ENCODE measurements around the gene MLIP. TPM values are rescaled to one million over a fixed set of nuclear protein-coding genes. Genes with fewer than 3 reads are reported as not detected.

The MLIP gene
- total RNA-seq, 1 donor from 2014 or later, result not detected

- Mint-ChIP-seq H3K4me1 (peaks cover 4% of the 10 kb centered on the region), H3K36me3 (no peaks in the 10 kb centered on the region), H3K27ac (no peak overlapping the region), H3K4me3 (no peak overlapping the region), H3K27me3 (ENCODE audit: insufficient read depth, low read depth) (no peaks in the 10 kb centered on the region), H3K9me3 (no peaks in the 10 kb centered on the region)
- Histone ChIP-seq H3K4me1 (no peaks in the 10 kb centered on the region), H3K27me3 (no peaks in the 10 kb centered on the region), H3K4me2 (no peak overlapping the region), H2AFZ (replicated peaks) (no peak overlapping the region), H3F3A (ENCODE audit: low read depth) (no peaks in the 10 kb centered on the region), H3K27ac (no peak overlapping the region), H4K20me1 (ENCODE audit: low read depth) (no peaks in the 10 kb centered on the region), H3K9ac (no peak overlapping the region), H3K36me3 (no peaks in the 10 kb centered on the region), H3K4me3 (no peak overlapping the region), H3K79me2 (ENCODE audit: low read depth) (no peaks in the 10 kb centered on the region), H3K9me3 (ENCODE audit: low read depth) (no peaks in the 10 kb centered on the region)
- TF ChIP-seq EZH2phosphoT487 (IDR thresholded peaks at IDR 0.05) (no peak), CTCF (IDR thresholded peaks at IDR 0.05) (no peak), EZH2 (IDR thresholded peaks at IDR 0.05) (no peak)
- DNase-seq (ENCODE audit: low spot score), result no peak
Measured at GRCh38 chr6:54252916-54253315, 141.7 kb downstream of the MLIP start.

- H3K27me3 Mint-ChIP-seq (ENCODE audit: insufficient read depth, low read depth), result no peaks in the 10 kb centered on the region
- Histone ChIP-seq H3K4me3 (no peak overlapping the region), H3K79me2 (ENCODE audit: low read depth) (no peaks in the 10 kb centered on the region), H3K36me3 (no peaks in the 10 kb centered on the region), H3F3A (ENCODE audit: low read depth) (no peaks in the 10 kb centered on the region), H3K27me3 (no peaks in the 10 kb centered on the region), H3K9ac (no peak overlapping the region), H3K4me1 (no peaks in the 10 kb centered on the region), H2AFZ (replicated peaks) (no peak overlapping the region), H3K4me2 (no peak overlapping the region), H3K27ac (no peak overlapping the region), H4K20me1 (ENCODE audit: low read depth) (no peaks in the 10 kb centered on the region), H3K9me3 (ENCODE audit: low read depth) (no peaks in the 10 kb centered on the region)
- no peak for TF ChIP-seq CTCF (IDR thresholded peaks at IDR 0.05)
- no peak for TF ChIP-seq EZH2 (IDR thresholded peaks at IDR 0.05)
- no peak for TF ChIP-seq EZH2phosphoT487 (IDR thresholded peaks at IDR 0.05)
- no peak overlapping the region for H3K27ac Mint-ChIP-seq
- no peaks in the 10 kb centered on the region for H3K9me3 Mint-ChIP-seq
- peaks cover 4% of the 10 kb centered on the region for H3K4me1 Mint-ChIP-seq
- H3K36me3 Mint-ChIP-seq, result no peaks in the 10 kb centered on the region
- no peak overlapping the region for H3K4me3 Mint-ChIP-seq
- no peak for DNase-seq (ENCODE audit: low spot score)
Measured at GRCh38 chr6:54254886-54255285, 143.6 kb downstream of the MLIP start.

- Histone ChIP-seq H3F3A (ENCODE audit: low read depth) (no peaks in the 10 kb centered on the region), H4K20me1 (ENCODE audit: low read depth) (no peaks in the 10 kb centered on the region), H3K27ac (no peak overlapping the region), H3K36me3 (no peaks in the 10 kb centered on the region), H3K4me3 (no peak overlapping the region), H3K4me1 (no peaks in the 10 kb centered on the region), H3K9ac (no peak overlapping the region), H3K4me2 (no peak overlapping the region), H3K9me3 (ENCODE audit: low read depth) (no peaks in the 10 kb centered on the region), H2AFZ (replicated peaks) (no peak overlapping the region), H3K79me2 (ENCODE audit: low read depth) (no peaks in the 10 kb centered on the region), H3K27me3 (no peaks in the 10 kb centered on the region)
- no peaks in the 10 kb centered on the region for H3K27me3 Mint-ChIP-seq (ENCODE audit: insufficient read depth, low read depth)
- no peak for DNase-seq (ENCODE audit: low spot score)
- H3K36me3 Mint-ChIP-seq, result no peaks in the 10 kb centered on the region
- no peak overlapping the region for H3K4me3 Mint-ChIP-seq
- no peak overlapping the region for H3K27ac Mint-ChIP-seq
- no peak for TF ChIP-seq EZH2phosphoT487 (IDR thresholded peaks at IDR 0.05)
- no peaks in the 10 kb centered on the region for H3K9me3 Mint-ChIP-seq
- peaks cover 4% of the 10 kb centered on the region for H3K4me1 Mint-ChIP-seq
Measured at GRCh38 chr6:54255886-54256285, 144.6 kb downstream of the MLIP start.

- no peak overlapping the region for H3K4me2 ChIP-seq
Measured at GRCh38 chr6:54260025-54260424, 148.8 kb downstream of the MLIP start.

More at GRCh38 chr6:54260025-54260424, 148.8 kb downstream of the MLIP start:
- H3K4me3 ChIP-seq, result no peak overlapping the region
- H3K4me3 Mint-ChIP-seq, result no peak overlapping the region
- DNase-seq (ENCODE audit: low spot score), result no peak
- H3K27ac Mint-ChIP-seq, result no peak overlapping the region
- no peaks in the 10 kb centered on the region for H3K27me3 ChIP-seq
- peaks cover 9% of the 10 kb centered on the region for H3K4me1 ChIP-seq
- no peaks in the 10 kb centered on the region for H3F3A ChIP-seq (ENCODE audit: low read depth)
- H3K9me3 Mint-ChIP-seq, result no peaks in the 10 kb centered on the region
- no peaks in the 10 kb centered on the region for H4K20me1 ChIP-seq (ENCODE audit: low read depth)
- no peaks in the 10 kb centered on the region for H3K79me2 ChIP-seq (ENCODE audit: low read depth)
- H3K4me1 Mint-ChIP-seq, result peaks cover 4% of the 10 kb centered on the region
- H3K27ac ChIP-seq, result no peak overlapping the region
- TF ChIP-seq CTCF (IDR thresholded peaks at IDR 0.05), result no peak
- no peak for TF ChIP-seq EZH2 (IDR thresholded peaks at IDR 0.05)
- no peak for TF ChIP-seq EZH2phosphoT487 (IDR thresholded peaks at IDR 0.05)
- H2AFZ ChIP-seq (replicated peaks), result no peak overlapping the region
- no peaks in the 10 kb centered on the region for H3K9me3 ChIP-seq (ENCODE audit: low read depth)
- H3K36me3 ChIP-seq, result no peaks in the 10 kb centered on the region
- H3K27me3 Mint-ChIP-seq (ENCODE audit: insufficient read depth, low read depth), result no peaks in the 10 kb centered on the region
- no peaks in the 10 kb centered on the region for H3K36me3 Mint-ChIP-seq
- H3K9ac ChIP-seq, result no peak overlapping the region

Data from neural progenitor cell (in vitro differentiated cells).